Right lobe of liver (tissue), 4 donors: ENCODE results near the gene C2CD4D.
A peak's percentile ranks its signal among the peaks of the same experiment; 100 is the strongest.

Experiments
- POLR2A ChIP-seq: fragments of 450-650 bp; IDR thresholded peaks from one replicate; pipeline ENCODE4 v1.6.1; 2017; ENCODE audit warnings: antibody characterized with exemption, mild to moderate bottlenecking
- TF ChIP-seq, protein P1 (sequence below), 4 donors: fragments of 200-600 bp in 3 of 4; fragments of 450-650 bp in 1 of 4; IDR thresholded peaks; one replicate each; pipeline versions ENCODE4 v1.5.1 to v1.8.0; 2016 to 2022; ENCODE audit warnings: antibody characterized with exemption in 4 of 4, mild to moderate bottlenecking in 2 of 4
- donor health status: DM: no; HTN: no; CAD: no.
- donor health status: DM: no; HTN: no; CAD: no.
- donor health status: DM: no; HTN: yes; CAD: no.

DNA sequence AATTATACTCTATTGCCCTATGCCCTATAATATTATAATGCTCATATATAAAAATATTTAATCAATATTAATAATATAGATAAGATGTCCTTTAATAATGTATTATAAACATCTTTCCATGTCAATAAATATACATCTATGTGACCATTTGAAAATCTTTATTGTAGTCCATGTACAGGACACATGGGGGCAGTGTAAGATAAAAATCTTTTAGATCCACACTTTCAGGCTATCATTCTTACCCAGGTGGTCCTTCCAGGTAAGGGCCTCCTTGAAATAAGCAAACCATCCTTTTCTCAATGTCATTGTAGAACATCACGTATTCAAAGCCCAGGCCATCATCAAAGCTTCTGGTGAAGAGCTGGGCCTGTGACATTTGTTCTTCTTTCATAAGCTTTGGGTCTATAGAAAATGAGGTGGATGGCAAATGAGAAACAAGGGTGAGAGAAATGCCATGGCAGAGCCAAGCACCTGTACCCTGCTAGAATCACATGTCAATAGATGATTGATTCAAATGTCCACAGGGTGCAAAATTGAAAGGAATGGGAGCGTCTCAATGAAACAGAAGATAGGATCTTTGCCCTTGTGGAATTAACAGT lies 49.5 kb upstream of the C2CD4D start:
- TF ChIP-seq, protein P1, sequence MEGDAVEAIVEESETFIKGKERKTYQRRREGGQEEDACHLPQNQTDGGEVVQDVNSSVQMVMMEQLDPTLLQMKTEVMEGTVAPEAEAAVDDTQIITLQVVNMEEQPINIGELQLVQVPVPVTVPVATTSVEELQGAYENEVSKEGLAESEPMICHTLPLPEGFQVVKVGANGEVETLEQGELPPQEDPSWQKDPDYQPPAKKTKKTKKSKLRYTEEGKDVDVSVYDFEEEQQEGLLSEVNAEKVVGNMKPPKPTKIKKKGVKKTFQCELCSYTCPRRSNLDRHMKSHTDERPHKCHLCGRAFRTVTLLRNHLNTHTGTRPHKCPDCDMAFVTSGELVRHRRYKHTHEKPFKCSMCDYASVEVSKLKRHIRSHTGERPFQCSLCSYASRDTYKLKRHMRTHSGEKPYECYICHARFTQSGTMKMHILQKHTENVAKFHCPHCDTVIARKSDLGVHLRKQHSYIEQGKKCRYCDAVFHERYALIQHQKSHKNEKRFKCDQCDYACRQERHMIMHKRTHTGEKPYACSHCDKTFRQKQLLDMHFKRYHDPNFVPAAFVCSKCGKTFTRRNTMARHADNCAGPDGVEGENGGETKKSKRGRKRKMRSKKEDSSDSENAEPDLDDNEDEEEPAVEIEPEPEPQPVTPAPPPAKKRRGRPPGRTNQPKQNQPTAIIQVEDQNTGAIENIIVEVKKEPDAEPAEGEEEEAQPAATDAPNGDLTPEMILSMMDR (IDR thresholded peaks at IDR 0.05) = peak; percentile 42 to 52 (median 46)
- no peak for TF ChIP-seq POLR2A
